Activated CD4-positive, alpha-beta T cell treated with anti-CD3 and anti-CD28 coated beads for 24 hours (primary cell): ENCODE results near the gene NSMCE3.

ENCODE experiments used
- DNase-seq, 2 donors: peaks; one replicate each; pipeline ENCODE4 v3.0.0-alpha.2; 2020; ENCODE audit warnings: low read depth in 2 of 2

NSMCE3 gene

GRCh38 chr15:29222129-29222853 is 47.3 kb downstream of the NSMCE3 start:
- DNase-seq, result no peak

GRCh38 chr15:29220852-29221251 is 48.8 kb downstream of the NSMCE3 start:
- DNase-seq, result no peak

DNA sequence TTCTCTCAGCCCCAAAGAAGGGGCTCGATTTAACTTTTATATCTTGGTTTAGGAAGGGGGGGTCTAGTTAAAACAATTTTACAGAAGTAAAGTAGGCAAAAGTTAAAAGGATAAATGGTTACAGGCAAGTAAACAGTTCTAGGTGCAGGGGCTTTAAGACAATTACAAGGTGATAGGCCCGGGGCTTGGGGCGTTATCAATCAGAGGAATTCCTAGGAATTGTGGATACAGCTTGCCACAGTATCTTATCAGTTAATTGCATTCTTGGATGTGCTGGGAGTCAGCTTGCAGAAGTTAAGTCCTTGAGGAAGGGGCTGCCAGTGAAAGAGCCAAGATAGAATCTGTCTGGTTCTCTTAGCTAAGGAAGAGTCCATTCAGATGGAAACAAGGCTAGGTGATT is 52.7 kb downstream of the NSMCE3 start:
- no peak for DNase-seq
